Measurements from ENCODE around the gene ATPAF2.

Gene ATPAF2

GRCh38 chr17:17985153-17985552 is 53.8 kb downstream of the ATPAF2 start:
- no peak for DNase-seq

GRCh38 chr17:17983776-17984175 is 55.2 kb downstream of the ATPAF2 start:
- DNase-seq, result no peak

- no peak for DNase-seq
Observed at GRCh38 chr17:17983376-17983775, 55.6 kb downstream of the ATPAF2 start.

- DNase-seq, result no peak
Observed at GRCh38 chr17:17982801-17983200, 56.2 kb downstream of the ATPAF2 start.

- DNase-seq, result no peak
Observed at GRCh38 chr17:17981330-17981729, 57.6 kb downstream of the ATPAF2 start.

- no peak for DNase-seq
Observed at GRCh38 chr17:17979778-17980177, 59.2 kb downstream of the ATPAF2 start.

GRCh38 chr17:17978481-17979424 is 60.2 kb downstream of the ATPAF2 start:
- DNase-seq, result no peak

GRCh38 chr17:17976931-17977570 is 61.9 kb downstream of the ATPAF2 start:
- DNase-seq, result no peak

GRCh38 chr17:17975436-17975835 is 63.5 kb downstream of the ATPAF2 start:
- no peak for DNase-seq

GRCh38 chr17:17972952-17973254 is 66.1 kb downstream of the ATPAF2 start:
- no peak for DNase-seq

GRCh38 chr17:17972126-17972951 is 66.6 kb downstream of the ATPAF2 start, which contains the start of the genes DRC3 and TOM1L2:
Gene DRC3 (plus strand): TSS chr17:17972862. CDS start chr17:17977599, 4,737 bp downstream.
Gene TOM1L2 (minus strand): TSS chr17:17972400. CDS start chr17:17972313, 87 bp downstream.
- DNase-seq, result peak; percentile 99

- no peak for DNase-seq
Observed at GRCh38 chr17:17971431-17972125, 67.4 kb downstream of the ATPAF2 start.

GRCh38 chr17:17970699-17971430 is 68.1 kb downstream of the ATPAF2 start:
- no peak for DNase-seq

Data from DMS153 (cell line).